K562 (cell line): Measurements from ENCODE around the gene PPP1R1C. TPM values are rescaled to one million over a fixed set of nuclear protein-coding genes. Genes with fewer than 3 reads are reported as not detected.

ENCODE experiments used
- BDP1 ChIP-seq: IDR thresholded peaks from 3 replicates; pipeline ENCODE4 v1.6.1; 2011; ENCODE audit not compliant: insufficient read length, insufficient read depth
- CBX8 ChIP-seq: fragments of 200-600 bp; sonication (generic); IDR thresholded peaks from 2 replicates; pipeline ENCODE4 v1.6.1; 2012; ENCODE audit warnings: borderline replicate concordance, mixed run types, low read depth, mild to moderate bottlenecking, moderate library complexity, mixed read lengths, low read length, control low read depth, inconsistent platforms; ENCODE audit not compliant: poor library complexity, severe bottlenecking; ENCODE audit errors: extremely low read depth
- FOXA1 ChIP-seq: fragments of 450-650 bp; IDR thresholded peaks from 2 replicates; pipeline ENCODE4 v1.6.1; 2016; ENCODE audit warnings: mild to moderate bottlenecking, borderline replicate concordance
- HDAC6 ChIP-seq: IDR thresholded peaks from 2 replicates; pipeline ENCODE4 v1.6.1; 2012; ENCODE audit warnings: low read depth, mild to moderate bottlenecking, control low read depth, inconsistent platforms, low read length, moderate library complexity
- KLF1 ChIP-seq: fragments of 450-650 bp; IDR thresholded peaks from 2 replicates; pipeline ENCODE4 v1.6.1; 2016; ENCODE audit warnings: missing genetic modification characterization, missing compliant biosample characterization
- KLF13 ChIP-seq: fragments of 450-650 bp; IDR thresholded peaks from 2 replicates; pipeline ENCODE4 v1.6.1; 2016; ENCODE audit warnings: missing genetic modification characterization, low read depth, mild to moderate bottlenecking, missing compliant biosample characterization, moderate library complexity, borderline replicate concordance
- RAD51 ChIP-seq: fragments of 450-650 bp; IDR thresholded peaks from 2 replicates; pipeline ENCODE4 v1.7.1; 2016; ENCODE audit warnings: low read depth, mild to moderate bottlenecking, borderline replicate concordance
- SMARCA4 ChIP-seq: fragments of 450-650 bp; IDR thresholded peaks from 2 replicates; pipeline ENCODE4 v1.6.1; 2016
- ZNF232 ChIP-seq: sonication (generic); formaldehyde crosslinking; IDR thresholded peaks from 2 replicates; pipeline ENCODE4 v1.8.0; 2022; ENCODE audit warnings: mild to moderate bottlenecking, missing genetic modification reagents
- ZNF707 ChIP-seq: fragments of 250-450 bp; sonication (Bioruptor Pico); conservative IDR thresholded peaks from 2 replicates; pipeline ENCODE4 v1.8.0; 2022; ENCODE audit warnings: inconsistent platforms, mild to moderate bottlenecking, moderate library complexity
- polyA plus RNA-seq, 8 experiments: library from polyadenylated mRNA; depleted of rRNA in 4 of 8; stranded (reverse) in 5 of 8; unstranded in 3 of 8; fragments of >200 nt; fragmentation: Nextera tagmentation in 2 of 8; fragmentation: Illumina TruSeq in 1 of 8; extraction: Ambion mirVana in 2 of 8; extraction: Trizol in 1 of 8; gene quantifications; 2 replicates each; pipeline versions ENCODE4 v1.2.1 to v1.2.3, GENCODE V29; 2011 to 2014; ENCODE audit warnings: inconsistent platforms in 1 of 8, missing spikeins in 1 of 8
- total RNA-seq, 7 experiments: library from RNA; depleted of rRNA in 6 of 7; stranded (reverse); fragments of >200 nt in 6 of 7; fragmentation: Illumina TruSeq in 2 of 7; extraction: Trizol in 2 of 7; gene quantifications; 2 replicates each; pipeline versions ENCODE4 v1.2.1 to v1.2.3, GENCODE V29; 2011 to 2021; ENCODE audit warnings: low replicate concordance in 1 of 7
- TF ChIP-seq, protein P1 (sequence below): IDR thresholded peaks from 2 replicates; pipeline ENCODE4 v1.6.1; 2011; ENCODE audit not compliant: insufficient read length; ENCODE audit errors: extremely low read depth
- TF ChIP-seq, protein P2 (sequence below), 2 experiments: fragments of 450-650 bp; conservative IDR thresholded peaks; 2 replicates each; pipeline ENCODE4 v1.6.1; 2017; ENCODE audit warnings: mild to moderate bottlenecking in 2 of 2, moderate library complexity in 2 of 2
- TF ChIP-seq, protein P3 (sequence below): sonication (generic); formaldehyde crosslinking; IDR thresholded peaks from 2 replicates; pipeline ENCODE4 v1.8.0; 2022; ENCODE audit warnings: missing genetic modification reagents, mild to moderate bottlenecking, borderline replicate concordance

PPP1R1C gene
- total and polyA plus RNA-seq, 9 of the 15 experiments (the other 6 are each of a cell fraction or from before 2014, with no cell fraction given) = 0.09 to 0.64 (median 0.40) TPM; not detected in 2

DNA sequence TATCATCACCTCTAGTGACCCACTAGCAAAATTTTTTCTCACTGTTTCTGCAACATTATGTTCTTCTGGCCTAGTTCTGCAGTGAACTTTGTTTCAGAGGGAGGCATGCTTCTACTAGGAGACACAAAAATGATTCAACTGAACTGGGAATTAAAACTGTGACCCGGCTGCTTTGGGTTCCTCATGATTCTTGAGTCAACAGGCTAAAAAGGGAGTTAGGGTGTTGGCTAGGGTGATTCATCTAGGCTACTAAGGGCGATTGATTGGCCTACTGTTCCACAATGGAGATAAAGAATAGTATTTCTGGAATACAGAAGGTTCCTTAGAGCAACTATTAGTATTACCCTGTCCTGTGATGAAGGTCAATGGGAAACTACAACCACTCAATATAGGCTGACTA, 179.5 kb downstream of the PPP1R1C start (continued):
- TF ChIP-seq CBX8 (no peak), SMARCA4 (no peak), KLF1 (tag) (no peak), HDAC6 (no peak), KLF13 (tag) (no peak), ZNF232 (no peak), BDP1 (no peak), ZNF707 (no peak), RAD51 (no peak), FOXA1 (no peak)
- TF ChIP-seq, protein P1, sequence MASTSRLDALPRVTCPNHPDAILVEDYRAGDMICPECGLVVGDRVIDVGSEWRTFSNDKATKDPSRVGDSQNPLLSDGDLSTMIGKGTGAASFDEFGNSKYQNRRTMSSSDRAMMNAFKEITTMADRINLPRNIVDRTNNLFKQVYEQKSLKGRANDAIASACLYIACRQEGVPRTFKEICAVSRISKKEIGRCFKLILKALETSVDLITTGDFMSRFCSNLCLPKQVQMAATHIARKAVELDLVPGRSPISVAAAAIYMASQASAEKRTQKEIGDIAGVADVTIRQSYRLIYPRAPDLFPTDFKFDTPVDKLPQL = no peak
- TF ChIP-seq, protein P2, sequence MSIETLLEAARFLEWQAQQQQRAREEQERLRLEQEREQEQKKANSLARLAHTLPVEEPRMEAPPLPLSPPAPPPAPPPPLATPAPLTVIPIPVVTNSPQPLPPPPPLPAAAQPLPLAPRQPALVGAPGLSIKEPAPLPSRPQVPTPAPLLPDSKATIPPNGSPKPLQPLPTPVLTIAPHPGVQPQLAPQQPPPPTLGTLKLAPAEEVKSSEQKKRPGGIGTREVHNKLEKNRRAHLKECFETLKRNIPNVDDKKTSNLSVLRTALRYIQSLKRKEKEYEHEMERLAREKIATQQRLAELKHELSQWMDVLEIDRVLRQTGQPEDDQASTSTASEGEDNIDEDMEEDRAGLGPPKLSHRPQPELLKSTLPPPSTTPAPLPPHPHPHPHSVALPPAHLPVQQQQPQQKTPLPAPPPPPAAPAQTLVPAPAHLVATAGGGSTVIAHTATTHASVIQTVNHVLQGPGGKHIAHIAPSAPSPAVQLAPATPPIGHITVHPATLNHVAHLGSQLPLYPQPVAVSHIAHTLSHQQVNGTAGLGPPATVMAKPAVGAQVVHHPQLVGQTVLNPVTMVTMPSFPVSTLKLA (conservative IDR thresholded peaks at IDR 0.05) = no peak
- TF ChIP-seq, protein P3, sequence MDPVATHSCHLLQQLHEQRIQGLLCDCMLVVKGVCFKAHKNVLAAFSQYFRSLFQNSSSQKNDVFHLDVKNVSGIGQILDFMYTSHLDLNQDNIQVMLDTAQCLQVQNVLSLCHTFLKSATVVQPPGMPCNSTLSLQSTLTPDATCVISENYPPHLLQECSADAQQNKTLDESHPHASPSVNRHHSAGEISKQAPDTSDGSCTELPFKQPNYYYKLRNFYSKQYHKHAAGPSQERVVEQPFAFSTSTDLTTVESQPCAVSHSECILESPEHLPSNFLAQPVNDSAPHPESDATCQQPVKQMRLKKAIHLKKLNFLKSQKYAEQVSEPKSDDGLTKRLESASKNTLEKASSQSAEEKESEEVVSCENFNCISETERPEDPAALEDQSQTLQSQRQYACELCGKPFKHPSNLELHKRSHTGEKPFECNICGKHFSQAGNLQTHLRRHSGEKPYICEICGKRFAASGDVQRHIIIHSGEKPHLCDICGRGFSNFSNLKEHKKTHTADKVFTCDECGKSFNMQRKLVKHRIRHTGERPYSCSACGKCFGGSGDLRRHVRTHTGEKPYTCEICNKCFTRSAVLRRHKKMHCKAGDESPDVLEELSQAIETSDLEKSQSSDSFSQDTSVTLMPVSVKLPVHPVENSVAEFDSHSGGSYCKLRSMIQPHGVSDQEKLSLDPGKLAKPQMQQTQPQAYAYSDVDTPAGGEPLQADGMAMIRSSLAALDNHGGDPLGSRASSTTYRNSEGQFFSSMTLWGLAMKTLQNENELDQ (CRISPR knock-in tag) = no peak
